B cell (primary cell): ENCODE measurements around the gene BSND. TPM values are rescaled to one million over a fixed set of nuclear protein-coding genes. Genes with fewer than 3 reads are reported as not detected.

Source experiments
- ATAC-seq: fragments of 200-7000 bp; cut with Tn5 transposase; one replicate; pipeline ENCODE4 v1.10.0; 2021; ENCODE audit warnings: low read depth, mild to moderate bottlenecking, moderate number of reproducible peaks, moderate library complexity
- CTCF ChIA-PET: fragments of 350-600 bp; sonication (Branson Sonifier 250); formaldehyde crosslinking; loops from one replicate; lab custom pipeline; 2021; ENCODE audit warnings: antibody characterized with exemption, inconsistent platforms; lab: Charles Lee
- POLR2A ChIA-PET: fragments of 350-600 bp; sonication (Branson Sonifier 250); formaldehyde crosslinking; loops from one replicate; lab custom pipeline; 2021; ENCODE audit warnings: antibody characterized with exemption; lab: Charles Lee
- DNase-seq: peaks from one replicate; pipeline ENCODE4 v3.0.0; 2013
- H2AFZ ChIP-seq: 2 replicates; pipeline ENCODE4 v1.6.1; 2012; ENCODE audit warnings: mild to moderate bottlenecking, low read depth, low read length; ENCODE audit not compliant: insufficient read depth, poor library complexity, severe bottlenecking
- H3K27ac ChIP-seq, 2 donors: 1 replicate in 1 of 2; 2 replicates in 1 of 2; pipeline ENCODE4 v1.5.1; 2012 to 2013; ENCODE audit warnings: low read length in 2 of 2, mild to moderate bottlenecking in 2 of 2, moderate library complexity in 1 of 2
- H3K27me3 ChIP-seq, 4 experiments: fragments of 200-600 bp in 1 of 4; sonication (generic) in 1 of 4; replicated peaks in 1 of 4; 1 replicate in 2 of 4; 2 replicates in 2 of 4; pipeline versions ENCODE4 v1.6.1 to v1.7.0; 2013 to 2016; ENCODE audit warnings: low read length in 3 of 4, mild to moderate bottlenecking in 2 of 4, mixed read lengths in 1 of 4, moderate library complexity in 1 of 4; ENCODE audit not compliant: insufficient read depth in 4 of 4, control insufficient read depth in 3 of 4; ENCODE audit errors: control extremely low read depth in 1 of 4
- H3K36me3 ChIP-seq, 2 experiments: replicated peaks in 1 of 2; 1 replicate in 1 of 2; 2 replicates in 1 of 2; pipeline versions ENCODE4 v1.6.1 to v1.7.1; 2013; ENCODE audit warnings: low read length in 1 of 2; ENCODE audit not compliant: insufficient read depth in 2 of 2, control insufficient read depth in 1 of 2; ENCODE audit errors: control extremely low read depth in 1 of 2, extremely low read depth in 1 of 2
- H3K4me1 ChIP-seq, 2 donors: fragments of 200-600 bp in 1 of 2; sonication (generic) in 1 of 2; 1 replicate in 1 of 2; 2 replicates in 1 of 2; pipeline versions ENCODE4 v1.5.1 to v1.6.1; 2013 to 2017; ENCODE audit warnings: low read length in 2 of 2; ENCODE audit not compliant: control insufficient read depth in 2 of 2, insufficient read depth in 2 of 2
- H3K4me2 ChIP-seq: replicated peaks from 2 replicates; pipeline ENCODE3; 2012; ENCODE audit warnings: mild to moderate bottlenecking, low read depth, low read length; ENCODE audit not compliant: poor library complexity, severe bottlenecking
- H3K4me3 ChIP-seq, 5 experiments: fragments of 200-600 bp in 1 of 5; sonication (generic) in 1 of 5; 1 replicate in 3 of 5; 2 replicates in 2 of 5; pipeline versions ENCODE4 v1.5.1 to v1.7.0; 2011 to 2016; ENCODE audit warnings: low read length in 4 of 5, mild to moderate bottlenecking in 4 of 5, low read depth in 2 of 5, control low read depth in 1 of 5, moderate library complexity in 1 of 5; ENCODE audit not compliant: insufficient read depth in 1 of 5; ENCODE audit errors: control extremely low read depth in 1 of 5, extremely low read depth in 1 of 5
- H3K79me2 ChIP-seq: fragments of 200-600 bp; sonication (generic); one replicate; pipeline ENCODE4 v1.6.0; 2016; ENCODE audit warnings: low read length; ENCODE audit not compliant: control insufficient read depth, insufficient read depth
- H3K9ac ChIP-seq: fragments of 200-600 bp; sonication (generic); 2 replicates; pipeline ENCODE4 v1.6.1; 2017; ENCODE audit warnings: mild to moderate bottlenecking, low read length, moderate library complexity
- H3K9me3 ChIP-seq, 3 donors: one replicate each; pipeline versions ENCODE4 v1.6.1 to v1.7.1; 2013; ENCODE audit warnings: low read length in 2 of 3; ENCODE audit not compliant: control insufficient read depth in 2 of 3, insufficient read depth in 1 of 3; ENCODE audit errors: control extremely low read depth in 1 of 3
- H4K20me1 ChIP-seq: 2 replicates; pipeline ENCODE4 v1.6.0; 2012; ENCODE audit warnings: mild to moderate bottlenecking, low read length; ENCODE audit not compliant: insufficient read depth, control insufficient read depth, poor library complexity, severe bottlenecking
- H3K27ac Mint-ChIP-seq: one replicate; pipeline ENCODE4 v1.8.0; 2021; ENCODE audit warnings: mixed read lengths
- H3K27me3 Mint-ChIP-seq: one replicate; pipeline ENCODE4 v1.8.0; 2021; ENCODE audit warnings: mixed read lengths
- H3K4me1 Mint-ChIP-seq: one replicate; pipeline ENCODE4 v1.8.0; 2021; ENCODE audit warnings: mixed read lengths
- H3K4me3 Mint-ChIP-seq: one replicate; pipeline ENCODE4 v1.8.0; 2021; ENCODE audit warnings: mixed read lengths
- H3K9me3 Mint-ChIP-seq: one replicate; pipeline ENCODE4 v1.8.0; 2022; ENCODE audit warnings: mixed read lengths; ENCODE audit not compliant: insufficient read depth
- CTCF ChIP-seq: fragments of 200-600 bp; IDR thresholded peaks from one replicate; pipeline ENCODE4 v1.8.0; 2022; ENCODE audit warnings: antibody characterized with exemption, mild to moderate bottlenecking
- EZH2 ChIP-seq: IDR thresholded peaks from 2 replicates; pipeline ENCODE4 v1.6.1; 2012; ENCODE audit warnings: borderline replicate concordance, low read depth, mild to moderate bottlenecking, moderate library complexity, low read length; ENCODE audit not compliant: insufficient read depth, poor library complexity, severe bottlenecking
- WGBS: methylation state at CpG from one replicate; pipeline ENCODE4 v1.1.5; 2013; ENCODE audit warnings: missing lambda C conversion rate; ENCODE audit not compliant: insufficient coverage; 5-methylcytosine and 5-hydroxymethylcytosine counted together
- intact Hi-C: fragments of 100-400 bp; cut with micrococcal nuclease; formaldehyde crosslinking; loops from one replicate; pipeline ENCODE4 v1.10.0; 2022
- polyA plus RNA-seq: library from polyadenylated mRNA; depleted of rRNA; stranded (reverse); fragments of >200 nt; gene quantifications from 2 replicates; pipeline ENCODE4 v1.2.3, GENCODE V29; 2012
- total RNA-seq, 2 donors: library from RNA; stranded (reverse); fragments of 120-200 nt in 1 of 2; gene quantifications; 1 replicate in 1 of 2; 2 replicates in 1 of 2; pipeline versions ENCODE4 v1.2.3 to v1.2.4, GENCODE V29; 2013 to 2022

BSND gene
- total and polyA plus RNA-seq, 2 donors (not counting 1 experiment from before 2014, with no cell fraction given): not detected

- no peak for ATAC-seq
- Mint-ChIP-seq H3K27me3 (peaks cover 29% of the 10 kb centered on the region), H3K4me1 (peaks cover 14% of the 10 kb centered on the region), H3K4me3 (no peak overlapping the region), H3K9me3 (no peaks in the 10 kb centered on the region), H3K27ac (no peak overlapping the region)
- WGBS: 100% methylated on average over 1 of the region's 1 CpG
- no peaks in the 10 kb centered on the region for H4K20me1 ChIP-seq
- ChIA-PET CTCF (no interaction called here), POLR2A (no interaction called here)
- intact Hi-C loops: no loop called here
- peaks cover 8 to 14% of the 10 kb centered on the region in 2 donors for H3K4me1 ChIP-seq
- no peaks in the 10 kb centered on the region for H3K79me2 ChIP-seq
- no peak for DNase-seq
- H3K4me3 ChIP-seq: no peak overlapping the region
- H3K36me3 ChIP-seq: no peaks in the 10 kb centered on the region
- H3K4me2 ChIP-seq: no peak overlapping the region
- no peak overlapping the region for H3K9ac ChIP-seq
- H2AFZ ChIP-seq: no peak overlapping the region
- TF ChIP-seq CTCF: no peak
- no peak for TF ChIP-seq EZH2
- peaks cover 0 to 4% (median 0%) of the 10 kb centered on the region in 4 experiments for H3K27me3 ChIP-seq
- H3K9me3 ChIP-seq: peaks cover 0 to 4% (median 0%) of the 10 kb centered on the region in 3 donors
- no peak overlapping the region for H3K27ac ChIP-seq
These were observed 28.9 kb upstream of the BSND start for GRCh38 chr1:54969879-54970278.

GRCh38 chr1:54970901-54971300, 27.8 kb upstream of the BSND start:
- no peak overlapping the region for H3K4me3 ChIP-seq
- no peak overlapping the region for H3K27ac Mint-ChIP-seq
- no peak for DNase-seq
- TF ChIP-seq EZH2 (no peak), CTCF (no peak)
- no peak overlapping the region for H2AFZ ChIP-seq
- peaks cover 0 to 4% (median 0%) of the 10 kb centered on the region in 4 experiments for H3K27me3 ChIP-seq
- peaks cover 9% of the 10 kb centered on the region for H3K4me1 Mint-ChIP-seq
- intact Hi-C loops: no loop called here
- H3K27ac ChIP-seq: no peak overlapping the region
- 80% methylated on average over 2 of the region's 5 CpGs for WGBS
- H3K9ac ChIP-seq: no peak overlapping the region
- peaks cover 4 to 8% of the 10 kb centered on the region in 2 donors for H3K4me1 ChIP-seq
- no peak overlapping the region for H3K4me2 ChIP-seq
- ATAC-seq: no peak
- peaks cover 0 to 4% (median 0%) of the 10 kb centered on the region in 3 donors for H3K9me3 ChIP-seq
- no peaks in the 10 kb centered on the region for H3K9me3 Mint-ChIP-seq
- ChIA-PET POLR2A (no interaction called here), CTCF (no interaction called here)
- H3K27me3 Mint-ChIP-seq: peaks cover 37% of the 10 kb centered on the region
- no peaks in the 10 kb centered on the region for H4K20me1 ChIP-seq
- H3K4me3 Mint-ChIP-seq: no peak overlapping the region
- no peaks in the 10 kb centered on the region for H3K79me2 ChIP-seq
- no peaks in the 10 kb centered on the region for H3K36me3 ChIP-seq
